HUDEP-2 (cell line): ENCODE data around the gene ZNF467.

Experiments
- DNase-seq, 76 experiments: peaks; one replicate each; lab custom pipeline; 2025; ENCODE audit not compliant: unreplicated experiment in 76 of 76; lab: John Stamatoyannopoulos, UW

The ZNF467 gene

GRCh38 chr7:149773446-149774236, at the start of gene ZNF467:
Gene ZNF467, minus strand, starts transcription at chr7:149773588. Its CDS starts 2,556 bp downstream, at chr7:149771032.
- peak in 30 of 76 experiments; percentile 2 to 58 (median 25) for DNase-seq

GRCh38 chr7:149822353-149822943, 49.1 kb upstream of the ZNF467 start:
- DNase-seq, result no peak

GRCh38 chr7:149821191-149822148, 48.1 kb upstream of the ZNF467 start:
- no peak for DNase-seq

GRCh38 chr7:149820622-149821190, 47.3 kb upstream of the ZNF467 start:
- no peak for DNase-seq

- DNase-seq, result no peak
Measured at GRCh38 chr7:149819961-149820340, 46.6 kb upstream of the ZNF467 start.

GRCh38 chr7:149819141-149819960, 46.0 kb upstream of the ZNF467 start:
- no peak for DNase-seq

GRCh38 chr7:149818536-149818840, 45.1 kb upstream of the ZNF467 start:
- no peak for DNase-seq

- no peak for DNase-seq
Measured at GRCh38 chr7:149817836-149818535, 44.6 kb upstream of the ZNF467 start.

GRCh38 chr7:149817301-149817771, 43.9 kb upstream of the ZNF467 start:
- no peak for DNase-seq

GRCh38 chr7:149816794-149817193, 43.4 kb upstream of the ZNF467 start:
- DNase-seq, result no peak

- no peak for DNase-seq
Measured at GRCh38 chr7:149816267-149816751, 42.9 kb upstream of the ZNF467 start.

GRCh38 chr7:149815661-149816266, 42.4 kb upstream of the ZNF467 start:
- no peak for DNase-seq

GRCh38 chr7:149815121-149815520, 41.7 kb upstream of the ZNF467 start:
- no peak for DNase-seq

GRCh38 chr7:149814494-149814893, 41.1 kb upstream of the ZNF467 start:
- DNase-seq, result no peak

GRCh38 chr7:149813254-149814035, 40.1 kb upstream of the ZNF467 start:
- no peak for DNase-seq

GRCh38 chr7:149811831-149812490, 38.6 kb upstream of the ZNF467 start:
- no peak for DNase-seq

- DNase-seq, result no peak
Measured at GRCh38 chr7:149811221-149811620, 37.8 kb upstream of the ZNF467 start.

- no peak for DNase-seq
Measured at GRCh38 chr7:149809215-149809614, 35.8 kb upstream of the ZNF467 start.
